K562 (cell line): ENCODE measurements around the gene OR51G2. TPM values are rescaled to one million over a fixed set of nuclear protein-coding genes. Genes with fewer than 3 reads are reported as not detected.

ENCODE experiments used
- ATAC-seq: fragments of 200-7000 bp; cut with Tn5 transposase; 3 replicates; pipeline ENCODE4 v1.9.1; 2020; ENCODE audit warnings: moderate library complexity
- BruUV-seq: library from RNA; stranded (reverse); fragments of 400-500 nt; replicated peaks from 2 replicates; lab custom pipeline; 2021; lab: Mats Ljungman, UMichigan
- CTCF ChIA-PET: fragments of 300-600 bp; formaldehyde crosslinking; extraction: SDS; loops from one replicate; lab custom pipeline; 2021; ENCODE audit warnings: low intra/inter-chr PET ratio; lab: Yijun Ruan, JAX
- POLR2A ChIA-PET: fragments of 300-600, 350-650 bp; sonication (Branson Sonifier 250); formaldehyde crosslinking; extraction: SDS; loops from one replicate; lab custom pipeline; 2021; ENCODE audit warnings: antibody characterized with exemption, inconsistent platforms; lab: Yijun Ruan, JAX
- DNase-seq, 4 experiments: peaks; one replicate each; pipeline versions ENCODE4 v3.0.0 to v3.0.0-alpha.2; 2011 to 2018; ENCODE audit warnings: low spot score in 3 of 4, mixed read lengths in 3 of 4; ENCODE audit errors: extremely low read depth in 1 of 4
- FAIRE-seq: peaks from 2 replicates; lab custom pipeline; 2011; peaks lifted over from hg19 to GRCh38; lab: Jason Lieb, UNC
- H2AFZ ChIP-seq: 2 replicates; pipeline ENCODE4 v1.6.0; 2011; ENCODE audit warnings: low read depth, low read length, control low read depth, inconsistent platforms
- H3K27ac ChIP-seq: fragments of 200-600 bp; 3 replicates; pipeline ENCODE4 v1.8.0; 2011; ENCODE audit warnings: low read depth, mild to moderate bottlenecking, control low read depth, inconsistent platforms, low read length, moderate library complexity, mixed read lengths; ENCODE audit errors: extremely low read depth
- H3K27me3 ChIP-seq, 2 experiments: fragments of 300-600 bp in 1 of 2; 2 replicates in 1 of 2; 3 replicates in 1 of 2; pipeline versions ENCODE4 v1.6.0 to v1.8.0; 2011; ENCODE audit warnings: inconsistent platforms in 2 of 2, low read length in 2 of 2, mild to moderate bottlenecking in 1 of 2, mixed read lengths in 1 of 2, moderate library complexity in 1 of 2; ENCODE audit not compliant: control insufficient read depth in 2 of 2, insufficient read depth in 2 of 2
- H3K36me3 ChIP-seq: fragments of 300-600 bp; 3 replicates; pipeline ENCODE4 v1.8.0; 2011; ENCODE audit warnings: mild to moderate bottlenecking, low read length, inconsistent platforms; ENCODE audit not compliant: control insufficient read depth, insufficient read depth
- H3K4me1 ChIP-seq, 2 experiments: fragments of 200-600 bp in 1 of 2; replicated peaks in 1 of 2; 2 replicates in 1 of 2; 3 replicates in 1 of 2; pipeline versions ENCODE4 v1.5.1 to v1.8.0; 2011; ENCODE audit warnings: inconsistent platforms in 2 of 2, low read length in 2 of 2, mild to moderate bottlenecking in 1 of 2, mixed read lengths in 1 of 2, moderate library complexity in 1 of 2; ENCODE audit not compliant: control insufficient read depth in 2 of 2, insufficient read depth in 2 of 2
- H3K4me2 ChIP-seq: 2 replicates; pipeline ENCODE4 v1.6.1; 2011; ENCODE audit warnings: low read length, control low read depth, inconsistent platforms, mixed read lengths; ENCODE audit not compliant: insufficient read depth
- H3K4me3 ChIP-seq: fragments of 200-600 bp; sonication (generic), shearing (Covaris generic); 2 replicates; pipeline ENCODE4 v1.5.1; 2016; ENCODE audit warnings: control low read depth, inconsistent platforms
- H3K79me2 ChIP-seq: fragments of 200-600 bp; 3 replicates; pipeline ENCODE4 v1.8.0; 2011; ENCODE audit warnings: low read length, inconsistent platforms; ENCODE audit not compliant: control insufficient read depth, insufficient read depth
- H3K9ac ChIP-seq, 2 experiments: 2 replicates each; pipeline versions ENCODE4 v1.6.0 to v1.6.1; 2011; ENCODE audit warnings: low read depth in 2 of 2, low read length in 2 of 2, control low read depth in 1 of 2, inconsistent platforms in 1 of 2, mild to moderate bottlenecking in 1 of 2, mixed read lengths in 1 of 2; ENCODE audit not compliant: insufficient read depth in 1 of 2
- H3K9me1 ChIP-seq: one replicate; pipeline ENCODE4 v1.6.0; 2011; ENCODE audit warnings: inconsistent platforms, mild to moderate bottlenecking, low read length, moderate library complexity; ENCODE audit not compliant: control insufficient read depth, insufficient read depth
- H3K9me3 ChIP-seq: replicated peaks from 2 replicates; pipeline ENCODE4 v1.5.1; 2011; ENCODE audit warnings: low read depth, low read length, inconsistent platforms; ENCODE audit not compliant: control insufficient read depth, insufficient read depth
- H4K20me1 ChIP-seq: replicated peaks from 2 replicates; pipeline ENCODE4 v1.6.1; 2011; ENCODE audit warnings: low read length, inconsistent platforms, mixed read lengths; ENCODE audit not compliant: control insufficient read depth, insufficient read depth
- CHD2 ChIP-seq: IDR thresholded peaks from 2 replicates; pipeline ENCODE4 v1.6.1; 2011; ENCODE audit warnings: low read depth, low read length
- FOXA3 ChIP-seq, 2 experiments: fragments of 450-650 bp in 1 of 2; sonication (generic) in 1 of 2; formaldehyde crosslinking; IDR thresholded peaks in 1 of 2; conservative IDR thresholded peaks in 1 of 2; 2 replicates each; pipeline versions ENCODE4 v1.4.0 to v1.8.0; 2020 to 2022; ENCODE audit warnings: mild to moderate bottlenecking in 2 of 2, missing genetic modification reagents in 1 of 2
- GATA2 ChIP-seq: sonication (generic); formaldehyde crosslinking; IDR thresholded peaks from 2 replicates; pipeline ENCODE4 v1.4.0; 2020; ENCODE audit warnings: mild to moderate bottlenecking, missing genetic modification reagents
- GATAD2A ChIP-seq: fragments of 450-650 bp; IDR thresholded peaks from 2 replicates; pipeline ENCODE4 v1.6.1; 2017
- ILK ChIP-seq: fragments of 450-650 bp; IDR thresholded peaks from 2 replicates; pipeline ENCODE4 v1.6.1; 2016; ENCODE audit warnings: missing genetic modification characterization, low read depth, mild to moderate bottlenecking, missing compliant biosample characterization, moderate library complexity, borderline replicate concordance
- ZKSCAN8 ChIP-seq: fragments of 200-800 bp; sonication (Bioruptor generic); IDR thresholded peaks from 2 replicates; pipeline ENCODE4 v1.6.1; 2016; ENCODE audit warnings: missing genetic modification characterization, missing compliant biosample characterization
- ZNF134 ChIP-seq: fragments of 250-450 bp; sonication (Bioruptor Pico); conservative IDR thresholded peaks from 2 replicates; pipeline ENCODE4 v1.4.0; 2020
- ZNF830 ChIP-seq: fragments of 250-450 bp; sonication (Bioruptor Pico); IDR thresholded peaks from 2 replicates; pipeline ENCODE4 v1.5.0; 2021; ENCODE audit warnings: mild to moderate bottlenecking
- in situ Hi-C: fragments of 300-500 bp; cut with MboI; formaldehyde crosslinking; loops from 4 replicates; pipeline ENCODE4 v1.15.0; 2018; ENCODE audit warnings: inconsistent platforms, mixed read lengths
- intact Hi-C: fragments of 100-400 bp; cut with micrococcal nuclease; formaldehyde crosslinking; loops from 2 replicates; pipeline ENCODE4 v1.14.2; 2022
- polyA plus RNA-seq, 8 experiments: library from polyadenylated mRNA; depleted of rRNA in 4 of 8; stranded (reverse) in 5 of 8; unstranded in 3 of 8; fragments of >200 nt; fragmentation: Nextera tagmentation in 2 of 8; fragmentation: Illumina TruSeq in 1 of 8; extraction: Ambion mirVana in 2 of 8; extraction: Trizol in 1 of 8; gene quantifications; 2 replicates each; pipeline versions ENCODE4 v1.2.1 to v1.2.3, GENCODE V29; 2011 to 2014; ENCODE audit warnings: inconsistent platforms in 1 of 8, missing spikeins in 1 of 8
- total RNA-seq, 7 experiments: library from RNA; depleted of rRNA in 6 of 7; stranded (reverse); fragments of >200 nt in 6 of 7; fragmentation: Illumina TruSeq in 2 of 7; extraction: Trizol in 2 of 7; gene quantifications; 2 replicates each; pipeline versions ENCODE4 v1.2.1 to v1.2.3, GENCODE V29; 2011 to 2021; ENCODE audit warnings: low replicate concordance in 1 of 7
- TF ChIP-seq, protein P1 (sequence below): fragments of 250-450 bp; sonication (Bioruptor Pico); IDR thresholded peaks from 2 replicates; pipeline ENCODE4 v1.8.0; 2021; ENCODE audit warnings: moderate library complexity, mild to moderate bottlenecking, inconsistent platforms

Gene OR51G2
- total and polyA plus RNA-seq, 9 of the 15 experiments (the other 6 are each of a cell fraction or from before 2014, with no cell fraction given): not detected

- DNase-seq (no peak), ATAC-seq (no peak), FAIRE-seq (no peak)
- no peak overlapping the region for H3K4me3 ChIP-seq
- H3K4me1 ChIP-seq: no peaks in the 10 kb centered on the region
- no peak overlapping the region for H3K4me2 ChIP-seq
- H4K20me1 ChIP-seq: no peaks in the 10 kb centered on the region
- no peak overlapping the region for H2AFZ ChIP-seq
- intact Hi-C loops: no loop called here
- ChIA-PET CTCF (no interaction called here), POLR2A (no interaction called here)
- no peak overlapping the region for H3K27ac ChIP-seq
- H3K9ac ChIP-seq: no peak overlapping the region
- no peaks in the 10 kb centered on the region for H3K79me2 ChIP-seq
- no peaks in the 10 kb centered on the region for H3K36me3 ChIP-seq
- no peak for TF ChIP-seq GATAD2A
- TF ChIP-seq ZKSCAN8 (CRISPR knock-in tag): no peak
- no peak for TF ChIP-seq ZNF134
- TF ChIP-seq FOXA3 (CRISPR knock-in tag; conservative IDR thresholded peaks at IDR 0.05 in 1 of 2, IDR thresholded peaks at IDR 0.05 in 1 of 2): no peak
- TF ChIP-seq, protein P1, sequence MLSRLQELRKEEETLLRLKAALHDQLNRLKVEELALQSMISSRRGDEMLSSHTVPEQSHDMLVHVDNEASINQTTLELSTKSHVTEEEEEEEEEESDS (CRISPR knock-in tag): no peak
- no TSS peak for BruUV-seq
- H3K9me1 ChIP-seq: no peaks in the 10 kb centered on the region
- no peaks in the 10 kb centered on the region for H3K9me3 ChIP-seq
- in situ Hi-C loops: no loop called here
- H3K27me3 ChIP-seq: peaks cover 4 to 12% of the 10 kb centered on the region in 2 experiments; a peak in 4 of 5 replicates
Measured at GRCh38 chr11:4916581-4916980, 2.6 kb downstream of the OR51G2 start.

DNA sequence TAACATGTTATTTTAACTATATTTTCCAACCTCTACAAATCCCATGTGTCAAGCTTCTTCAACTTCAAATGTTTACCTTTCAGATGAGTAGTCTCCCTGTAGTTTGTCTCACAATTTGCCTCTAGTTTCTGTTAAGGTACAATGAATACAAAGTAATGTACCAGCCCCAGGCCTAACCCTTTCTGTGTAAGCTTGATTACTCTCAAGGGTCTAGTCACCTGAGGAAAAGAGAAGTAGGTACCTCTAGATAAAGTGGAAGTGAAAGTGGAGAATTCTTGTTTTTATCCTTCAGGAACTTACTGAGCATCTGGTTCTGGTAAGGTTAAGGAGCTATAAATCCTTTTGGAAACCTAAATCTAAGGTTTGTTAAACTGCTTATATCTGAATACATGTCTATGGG is 15.7 kb downstream of the OR51G2 start, which contains the start of gene OR51A7:
Gene OR51A7, plus strand, starts transcription at position 300 of the 400 bp plus-strand sequence. CDS start 3,587 bp downstream, outside the sequence.
- intact Hi-C loops: no loop called here
- no peak for TF ChIP-seq GATA2 (CRISPR knock-in tag)
- no peak for TF ChIP-seq ILK (tag)
- TF ChIP-seq CHD2: no peak
- no peak for TF ChIP-seq ZNF830 (CRISPR knock-in tag)
- TF ChIP-seq, all 486 proteins: peak for 0
- Histone ChIP-seq H4K20me1 (no peaks in the 10 kb centered on the region), H2AFZ (no peak within 1 kb of the TSS), H3K79me2 (no peaks in the 10 kb centered on the region), H3K4me3 (no peak within 1 kb of the TSS), H3K27me3 (no peaks in the 10 kb centered on the region; a peak in 1 of 5 replicates), H3K9me3 (no peaks in the 10 kb centered on the region), H3K4me2 (no peak within 1 kb of the TSS), H3K9ac (no peak within 1 kb of the TSS), H3K36me3 (no peaks in the 10 kb centered on the region), H3K9me1 (no peaks in the 10 kb centered on the region), H3K4me1 (no peaks in the 10 kb centered on the region), H3K27ac (no peak within 1 kb of the TSS)
- ChIA-PET CTCF (no interaction called here), POLR2A (no interaction called here)
- no TSS peak for BruUV-seq
- DNase-seq (no peak), FAIRE-seq (no peak), ATAC-seq (no peak)
- in situ Hi-C loops: no loop called here
